CD4-positive, alpha-beta T cell (primary cell): ENCODE measurements around the gene FAM124A. TPM values are rescaled to one million over a fixed set of nuclear protein-coding genes. Genes with fewer than 3 reads are reported as not detected.

Experiments
- ATAC-seq: fragments of 200-7000 bp; cut with Tn5 transposase; one replicate; pipeline ENCODE4 v1.10.0; 2022; ENCODE audit warnings: mild to moderate bottlenecking; ENCODE audit not compliant: poor library complexity
- CTCF ChIA-PET: fragments of 350-600 bp; sonication (Branson Sonifier 250); formaldehyde crosslinking; loops from one replicate; lab custom pipeline; 2021; ENCODE audit warnings: antibody characterized with exemption, inconsistent platforms; lab: Charles Lee
- POLR2A ChIA-PET: fragments of 350-600 bp; sonication (Branson Sonifier 250); formaldehyde crosslinking; loops from one replicate; lab custom pipeline; 2021; ENCODE audit warnings: antibody characterized with exemption, inconsistent platforms; lab: Charles Lee
- DNase-seq, 14 experiments: peaks; one replicate each; pipeline ENCODE4 v3.0.0-alpha.2; 2013 to 2020; ENCODE audit warnings: mixed read lengths in 2 of 14
- H3K27ac ChIP-seq, 2 donors: one replicate each; pipeline versions ENCODE4 v1.5.1 to v1.7.0; 2013; ENCODE audit warnings: low read length in 2 of 2, low read depth in 1 of 2, mild to moderate bottlenecking in 1 of 2
- H3K27me3 ChIP-seq, 2 experiments: 1 replicate in 1 of 2; 2 replicates in 1 of 2; pipeline versions ENCODE4 v1.6.1 to v1.7.0; 2013; ENCODE audit warnings: low read length in 2 of 2, control low read depth in 1 of 2, mild to moderate bottlenecking in 1 of 2, moderate library complexity in 1 of 2; ENCODE audit not compliant: insufficient read depth in 2 of 2, control insufficient read depth in 1 of 2
- H3K36me3 ChIP-seq: one replicate; pipeline ENCODE4 v1.6.1; 2013; ENCODE audit warnings: low read length, control low read depth; ENCODE audit not compliant: insufficient read depth
- H3K4me1 ChIP-seq: one replicate; pipeline ENCODE4 v1.6.1; 2013; ENCODE audit warnings: low read length, control low read depth; ENCODE audit not compliant: insufficient read depth
- H3K4me3 ChIP-seq: one replicate; pipeline ENCODE4 v1.5.1; 2013; ENCODE audit warnings: mild to moderate bottlenecking, low read length, moderate library complexity
- H3K9me3 ChIP-seq, 2 experiments: 1 replicate in 1 of 2; 2 replicates in 1 of 2; pipeline versions ENCODE4 v1.6.1 to v1.7.0; 2013; ENCODE audit warnings: low read length in 2 of 2, mild to moderate bottlenecking in 2 of 2, control low read depth in 1 of 2, moderate library complexity in 1 of 2; ENCODE audit not compliant: control insufficient read depth in 1 of 2, insufficient read depth in 1 of 2
- H3K27ac Mint-ChIP-seq: one replicate; pipeline ENCODE4 v1.8.0; 2020; ENCODE audit warnings: mixed read lengths
- H3K27me3 Mint-ChIP-seq: one replicate; pipeline ENCODE4 v1.8.0; 2021; ENCODE audit warnings: mixed read lengths
- H3K36me3 Mint-ChIP-seq: one replicate; pipeline ENCODE4 v1.8.0; 2021; ENCODE audit warnings: low read depth, mixed read lengths
- H3K4me1 Mint-ChIP-seq: one replicate; pipeline ENCODE4 v1.8.0; 2021; ENCODE audit warnings: low read depth, mixed read lengths
- H3K4me3 Mint-ChIP-seq: one replicate; pipeline ENCODE4 v1.8.0; 2020; ENCODE audit warnings: mild to moderate bottlenecking, mixed read lengths
- H3K9me3 Mint-ChIP-seq: one replicate; pipeline ENCODE4 v1.8.0; 2020; ENCODE audit warnings: mixed read lengths
- CTCF ChIP-seq: fragments of 200-600 bp; IDR thresholded peaks from one replicate; pipeline ENCODE4 v1.8.0; 2022; ENCODE audit warnings: antibody characterized with exemption, mild to moderate bottlenecking
- intact Hi-C, 2 experiments: fragments of 100-400 bp; cut with DNase I in 1 of 2; cut with micrococcal nuclease in 1 of 2; formaldehyde crosslinking; loops; one replicate each; pipeline versions ENCODE4 v1.15.1 to v1.9.0; 2023 to 2025; cut with DNase I, micrococcal nuclease
- polyA plus RNA-seq, 2 donors: library from polyadenylated mRNA; unstranded; fragments of 120-200 nt; gene quantifications; one replicate each; pipeline ENCODE4 v1.2.1, GENCODE V29; 2013
- total RNA-seq, 174 experiments: library from RNA in 2 of 174; stranded (reverse) in 2 of 174; gene quantifications; one replicate each; pipeline ENCODE4 v1.2.3 and lab custom pipeline; 2021 to 2026

FAM124A gene
- not detected for total RNA-seq
- polyA plus RNA-seq (2013, experiment 1 of 2): not detected
- 0.05 TPM for polyA plus RNA-seq (2013, experiment 2 of 2)
- total RNA-seq (lab: John Stamatoyannopoulos, UW): 0 to 0.78 (median 0.06) reads per million in 172 experiments

- H3K4me1 ChIP-seq: peaks cover 11% of the 10 kb centered on the region
- peaks cover 33 to 61% of the 10 kb centered on the region in 2 experiments for H3K27me3 ChIP-seq
- Mint-ChIP-seq H3K9me3 (no peaks in the 10 kb centered on the region), H3K36me3 (no peaks in the 10 kb centered on the region), H3K27ac (no peak within 1 kb of the TSS), H3K27me3 (peaks cover 73% of the 10 kb centered on the region), H3K4me1 (no peaks in the 10 kb centered on the region), H3K4me3 (peak within 1 kb of the TSS; percentile 65)
- no peak for TF ChIP-seq CTCF
- no peak within 1 kb of the TSS for H3K27ac ChIP-seq
- peak; percentile 73 for ATAC-seq
- ChIA-PET CTCF (no interaction called here), POLR2A (no interaction called here)
- intact Hi-C loops: no loop called here
- H3K9me3 ChIP-seq: no peaks in the 10 kb centered on the region
- DNase-seq: peak in 11 of 14 experiments; percentile 6 to 60 (median 13)
- peak within 1 kb of the TSS; percentile 54 for H3K4me3 ChIP-seq
- no peaks in the 10 kb centered on the region for H3K36me3 ChIP-seq
These were observed at the start of gene FAM124A for GRCh38 chr13:51222037-51222685. Gene FAM124A, plus strand, starts transcription at chr13:51222398. Its CDS starts 104 bp downstream, at chr13:51222502.

GRCh38 chr13:51175021-51175420, 47.2 kb upstream of the FAM124A start:
- no peak for TF ChIP-seq CTCF
- no peaks in the 10 kb centered on the region for H3K4me1 ChIP-seq
- H3K9me3 ChIP-seq: no peaks in the 10 kb centered on the region
- ATAC-seq (no peak), DNase-seq (no peak)
- Mint-ChIP-seq H3K9me3 (no peaks in the 10 kb centered on the region), H3K36me3 (no peaks in the 10 kb centered on the region), H3K4me1 (no peaks in the 10 kb centered on the region), H3K4me3 (no peak overlapping the region), H3K27ac (no peak overlapping the region), H3K27me3 (peaks cover 25% of the 10 kb centered on the region)
- H3K36me3 ChIP-seq: no peaks in the 10 kb centered on the region
- CTCF ChIA-PET: no interaction called here
- H3K27me3 ChIP-seq: peaks cover 0 to 5% of the 10 kb centered on the region in 2 experiments
- POLR2A ChIA-PET: no interaction called here
- H3K4me3 ChIP-seq: no peak overlapping the region
- intact Hi-C loops: no loop called here
- no peak overlapping the region for H3K27ac ChIP-seq

- POLR2A ChIA-PET: no interaction called here
These were observed 46.6 kb upstream of the FAM124A start for GRCh38 chr13:51175639-51176038.

More at GRCh38 chr13:51175639-51176038, 46.6 kb upstream of the FAM124A start:
- Mint-ChIP-seq H3K27me3 (peaks cover 29% of the 10 kb centered on the region), H3K4me1 (no peaks in the 10 kb centered on the region), H3K36me3 (no peaks in the 10 kb centered on the region), H3K9me3 (no peaks in the 10 kb centered on the region), H3K4me3 (no peak overlapping the region), H3K27ac (no peak overlapping the region)
- ATAC-seq (no peak), DNase-seq (no peak)
- CTCF ChIA-PET: no interaction called here
- H3K27me3 ChIP-seq: peaks cover 0 to 5% of the 10 kb centered on the region in 2 experiments
- no peak for TF ChIP-seq CTCF
- no peaks in the 10 kb centered on the region for H3K9me3 ChIP-seq
- no peak overlapping the region for H3K4me3 ChIP-seq
- intact Hi-C loops: no loop called here
- H3K4me1 ChIP-seq: no peaks in the 10 kb centered on the region
- no peaks in the 10 kb centered on the region for H3K36me3 ChIP-seq
- H3K27ac ChIP-seq: no peak overlapping the region
